Germinal center (tissue), 1 donor: ENCODE results near the gene SPTLC3.

Experiments used
- DNase-seq: peaks from one replicate; pipeline ENCODE4 v3.0.0; 2012; ENCODE audit warnings: mixed read lengths, low spot score

SPTLC3 gene

DNA sequence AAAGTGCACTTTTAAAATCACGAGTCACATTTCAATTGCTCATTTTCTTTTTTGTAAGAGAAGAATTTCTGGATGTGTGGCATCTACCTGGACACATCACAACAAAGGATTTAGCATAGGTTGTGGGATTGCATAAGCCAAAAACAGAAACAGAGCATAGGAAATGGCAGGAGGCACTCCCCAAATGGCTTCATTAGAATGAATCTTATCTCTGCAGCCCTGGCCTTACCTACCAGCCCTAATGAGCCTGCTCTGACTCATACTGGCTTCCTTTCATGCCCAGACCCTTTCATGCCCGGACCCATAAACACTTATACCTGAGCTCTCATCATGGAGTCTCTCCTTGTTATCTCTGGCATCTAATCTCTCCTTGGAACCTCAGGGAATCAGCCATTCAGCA, 23.9 kb upstream of the SPTLC3 start:
- no peak for DNase-seq

DNA sequence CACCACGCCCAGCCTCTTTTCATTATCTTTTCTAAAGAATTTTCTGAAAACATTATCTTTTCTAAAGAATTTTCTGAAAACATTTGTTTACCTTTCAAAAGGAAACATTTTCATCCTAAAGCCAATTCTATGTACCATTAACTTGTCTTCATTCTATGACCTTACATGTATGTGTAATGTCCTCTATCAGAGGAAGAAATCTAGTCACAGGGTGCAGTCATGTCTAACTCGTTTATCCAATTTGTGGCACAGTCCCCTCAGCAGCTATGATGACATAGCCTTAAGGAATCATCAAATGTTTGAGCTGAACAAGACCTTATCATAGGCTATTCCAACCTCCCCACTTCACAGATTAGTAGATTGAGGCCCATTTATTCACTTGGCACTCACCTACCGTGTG, 21.5 kb upstream of the SPTLC3 start:
- DNase-seq: no peak

DNA sequence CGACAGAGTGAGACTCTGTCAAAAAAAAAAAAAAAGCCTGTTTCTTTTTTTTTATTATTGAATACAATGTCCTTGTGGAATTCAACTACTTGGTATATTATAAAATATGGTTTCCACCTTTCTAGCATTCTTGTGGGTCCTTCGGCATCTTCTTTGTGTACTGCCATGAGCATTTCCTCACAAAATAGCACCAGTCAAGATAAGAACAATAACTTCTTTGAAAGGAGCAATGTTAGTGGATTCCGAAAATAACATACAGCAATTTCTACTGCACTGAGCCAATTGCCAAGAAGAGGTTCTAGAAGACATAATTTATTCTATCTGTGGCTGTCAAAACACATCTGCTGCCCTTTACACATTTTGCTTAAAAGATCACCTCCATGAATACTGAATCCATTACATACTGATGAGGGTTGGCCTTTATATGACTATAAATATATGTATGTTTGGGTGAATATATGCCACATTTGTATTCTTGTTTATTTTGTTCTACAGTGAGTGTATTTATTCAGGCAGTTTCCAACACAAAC, 19.1 kb upstream of the SPTLC3 start:
- no peak for DNase-seq

DNA sequence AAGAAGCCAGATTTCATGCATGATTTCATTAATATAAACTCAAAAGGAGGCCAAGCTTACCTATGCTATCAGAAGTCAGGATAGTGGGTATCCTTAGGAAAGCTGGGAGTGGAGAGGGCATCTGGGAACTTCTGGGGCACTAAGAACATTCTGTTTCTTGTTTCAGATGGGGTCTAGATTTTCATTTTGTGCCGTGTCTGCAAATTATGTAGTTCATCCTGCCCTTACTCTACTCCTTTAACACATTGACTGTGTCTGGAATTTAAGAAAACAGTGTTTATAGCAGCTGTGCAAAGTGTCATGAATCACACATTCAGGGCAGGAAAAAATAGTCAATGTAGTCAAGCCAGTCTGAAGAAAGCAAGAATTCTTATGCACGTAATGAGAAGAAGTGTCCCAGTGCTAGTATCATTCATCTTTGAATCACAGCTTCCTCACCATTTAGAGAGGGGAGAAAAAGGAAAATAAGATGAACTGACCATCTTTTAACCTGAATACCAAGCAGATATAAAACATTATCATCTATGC, 11.6 kb upstream of the SPTLC3 start:
- DNase-seq: no peak

DNA sequence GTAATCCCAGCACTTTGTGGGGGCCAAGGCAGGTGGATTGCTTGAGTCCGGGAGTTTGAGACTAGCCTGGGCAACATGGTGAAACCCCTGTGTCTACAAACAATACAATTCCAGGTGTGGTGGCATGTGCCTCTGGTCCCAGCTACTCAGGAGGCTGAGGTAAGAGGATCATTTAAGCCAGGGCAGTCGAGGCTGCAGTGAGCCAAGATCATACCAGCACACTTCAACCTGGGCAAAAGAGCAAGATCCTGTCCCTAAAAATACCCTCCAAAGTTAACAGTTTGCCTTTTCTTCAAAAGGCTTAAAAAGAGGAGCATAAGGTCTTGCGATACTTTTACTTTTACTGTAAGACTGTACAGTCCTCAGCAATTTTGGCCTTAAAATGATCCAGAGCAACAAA, 10.7 kb upstream of the SPTLC3 start:
- no peak for DNase-seq

DNA sequence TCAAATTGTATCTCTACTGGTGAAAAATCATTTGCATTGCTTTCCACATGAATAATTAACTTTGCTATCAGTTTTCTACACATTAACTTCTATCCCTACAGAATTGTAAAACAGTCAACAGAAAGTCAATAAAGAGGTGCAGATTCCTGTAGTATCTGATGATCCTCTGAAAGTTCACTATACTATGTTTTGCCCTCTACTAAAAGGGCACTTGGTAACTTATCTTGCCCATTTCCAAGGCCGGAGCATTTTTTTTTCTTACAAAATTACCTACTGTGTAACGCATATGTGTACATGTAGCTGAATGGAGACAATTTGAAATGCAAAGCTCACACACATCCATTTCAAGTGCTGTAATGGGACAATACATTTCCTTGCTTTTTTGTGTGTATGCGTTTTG, 9.6 kb upstream of the SPTLC3 start:
- DNase-seq: no peak

DNA sequence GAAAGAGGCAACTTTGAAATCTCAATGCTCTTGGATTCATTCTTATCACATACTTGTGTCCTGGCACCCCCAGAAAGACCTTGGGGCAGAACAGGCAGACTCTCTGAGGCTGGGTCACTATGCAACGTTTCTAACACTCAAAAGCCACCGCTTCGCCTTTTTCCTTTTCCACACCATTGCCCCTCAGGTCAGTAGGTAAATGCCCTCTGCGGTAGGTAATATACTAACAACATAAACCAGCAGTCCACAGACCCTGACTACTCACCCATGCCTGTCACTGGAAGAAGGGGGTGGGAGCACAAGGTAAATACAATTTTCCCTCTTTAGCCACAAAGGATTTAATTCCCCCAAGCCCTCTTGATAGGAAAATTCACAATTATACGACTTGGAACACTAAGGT, 6.5 kb upstream of the SPTLC3 start:
- no peak for DNase-seq

DNA sequence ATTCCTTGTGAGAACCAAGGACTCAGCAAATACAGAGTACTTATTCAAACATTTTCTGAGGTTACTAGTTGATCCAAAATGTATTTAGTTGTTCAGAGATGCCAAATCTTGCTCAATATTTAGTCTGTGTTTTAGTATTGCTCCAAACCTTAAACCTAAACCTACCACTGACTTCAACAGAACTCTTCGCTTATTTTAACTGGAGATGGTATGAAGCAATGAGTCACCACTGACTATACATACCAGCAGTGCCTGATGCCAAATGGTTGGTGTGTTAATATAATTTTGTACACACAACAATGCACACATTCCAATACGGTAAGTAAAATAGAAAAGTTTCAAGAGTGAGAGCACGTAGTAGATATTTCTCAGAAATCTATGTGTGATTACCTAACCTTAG, 1.9 kb upstream of the SPTLC3 start:
- DNase-seq: no peak

DNA sequence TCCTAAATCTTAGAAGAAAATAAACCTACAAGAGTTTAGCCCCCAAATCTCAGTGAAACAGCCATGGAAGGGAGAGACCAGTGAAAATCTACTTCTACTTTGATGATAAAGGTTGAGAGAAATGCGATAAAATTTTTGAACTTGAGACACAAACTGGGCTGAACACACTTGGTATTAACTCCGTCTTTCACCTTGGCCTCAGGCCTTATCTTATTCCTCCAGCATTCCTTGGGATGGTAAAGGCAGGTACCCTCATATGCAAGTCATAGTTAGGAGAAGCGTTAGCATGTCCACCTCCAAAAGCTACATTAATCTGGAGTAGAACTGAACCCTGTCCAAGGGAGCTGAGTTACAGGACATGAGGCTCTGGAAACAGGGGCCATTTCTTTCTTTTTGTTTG, 1.2 kb upstream of the SPTLC3 start:
- no peak for DNase-seq

DNA sequence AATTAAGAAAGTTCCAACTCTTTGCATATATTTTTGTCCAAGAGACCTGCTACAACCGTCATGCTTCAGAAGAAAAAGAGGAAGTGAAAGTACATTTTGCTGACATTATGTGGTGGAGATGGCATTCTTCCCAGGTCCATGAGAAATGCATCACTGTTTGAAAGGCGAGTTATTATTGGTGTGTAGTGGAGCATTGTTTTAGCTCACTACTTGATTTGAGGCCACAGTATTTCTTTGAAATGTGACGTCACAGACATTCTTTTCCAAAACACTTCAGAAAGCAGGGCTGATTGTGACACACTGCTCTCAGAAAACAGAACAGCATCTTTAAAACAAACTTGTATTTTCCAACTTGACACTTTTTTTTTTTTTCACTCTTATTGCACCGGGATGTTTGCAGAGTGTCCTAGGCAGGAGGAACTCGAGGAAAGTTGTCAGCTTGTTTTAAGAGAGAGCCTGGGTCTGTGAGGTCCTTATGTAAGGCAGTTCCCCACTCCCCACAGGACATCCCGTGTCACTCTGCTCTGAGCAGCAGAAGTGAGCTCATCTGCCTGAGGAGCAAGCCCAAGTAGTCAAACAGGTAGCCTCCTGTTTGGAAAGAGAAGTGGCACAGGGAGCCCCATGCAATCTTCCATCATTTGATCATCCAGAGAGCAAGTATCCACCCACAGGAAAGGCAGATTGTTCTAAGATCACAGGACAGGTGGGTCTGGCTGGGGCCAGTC, 1.1 kb downstream of the SPTLC3 start:
- peak; percentile 17 for DNase-seq

DNA sequence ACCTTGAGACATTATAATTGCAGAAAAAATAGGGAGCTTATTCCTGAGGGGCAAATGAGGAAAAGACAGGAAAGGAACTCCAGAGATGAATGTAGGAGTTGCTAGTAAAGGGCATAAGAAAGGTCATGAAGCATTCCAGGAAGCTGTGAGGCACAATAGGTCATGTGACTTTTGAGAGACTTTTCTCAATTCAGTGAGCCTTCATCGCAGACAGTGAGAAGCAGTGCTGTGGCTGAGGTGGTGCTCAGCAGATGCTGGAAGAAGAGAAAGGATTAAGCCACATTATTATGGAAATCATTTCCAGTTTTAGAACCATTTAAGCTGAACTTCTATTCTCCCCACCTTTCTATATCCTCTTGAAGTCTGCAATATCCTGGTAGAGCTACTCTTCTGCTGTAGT, 4.1 kb downstream of the SPTLC3 start:
- no peak for DNase-seq

DNA sequence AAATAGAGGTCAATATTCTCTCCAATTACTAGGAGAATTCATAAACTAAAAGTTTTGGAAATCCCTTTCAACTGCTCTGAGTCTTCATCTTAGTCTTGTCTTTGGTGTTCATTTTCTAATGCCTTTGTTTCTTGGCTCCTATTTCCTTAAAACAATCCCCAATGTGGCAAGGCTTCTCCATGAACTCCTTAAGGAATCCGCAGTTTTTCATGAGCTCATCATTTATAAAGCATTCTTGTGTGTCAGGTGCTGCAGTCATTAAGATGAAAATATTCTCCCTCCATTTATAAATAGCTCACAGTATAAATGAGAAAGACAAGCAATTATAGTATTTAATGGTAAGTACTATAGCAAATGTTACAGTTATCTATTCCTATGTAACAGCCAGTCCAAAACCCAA, 4.6 kb downstream of the SPTLC3 start:
- DNase-seq: no peak

DNA sequence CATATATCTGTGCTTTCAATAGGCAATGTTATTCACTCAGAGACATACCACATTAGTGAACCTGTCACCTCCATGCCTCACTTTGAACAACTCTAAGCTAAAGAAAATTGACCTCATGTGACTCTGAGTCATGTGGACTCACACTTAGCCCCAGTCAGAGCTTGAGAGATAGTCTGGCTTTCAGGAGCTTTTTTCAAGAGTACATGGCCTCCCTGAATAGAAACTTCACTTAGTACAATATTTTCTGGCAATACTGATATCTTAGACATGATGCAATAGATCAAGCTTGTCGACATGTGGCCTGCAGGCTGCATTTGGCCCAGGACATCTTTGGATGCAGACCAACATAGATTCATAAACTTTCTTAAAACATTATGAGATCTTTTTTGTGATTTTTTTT, 8.5 kb downstream of the SPTLC3 start:
- no peak for DNase-seq

DNA sequence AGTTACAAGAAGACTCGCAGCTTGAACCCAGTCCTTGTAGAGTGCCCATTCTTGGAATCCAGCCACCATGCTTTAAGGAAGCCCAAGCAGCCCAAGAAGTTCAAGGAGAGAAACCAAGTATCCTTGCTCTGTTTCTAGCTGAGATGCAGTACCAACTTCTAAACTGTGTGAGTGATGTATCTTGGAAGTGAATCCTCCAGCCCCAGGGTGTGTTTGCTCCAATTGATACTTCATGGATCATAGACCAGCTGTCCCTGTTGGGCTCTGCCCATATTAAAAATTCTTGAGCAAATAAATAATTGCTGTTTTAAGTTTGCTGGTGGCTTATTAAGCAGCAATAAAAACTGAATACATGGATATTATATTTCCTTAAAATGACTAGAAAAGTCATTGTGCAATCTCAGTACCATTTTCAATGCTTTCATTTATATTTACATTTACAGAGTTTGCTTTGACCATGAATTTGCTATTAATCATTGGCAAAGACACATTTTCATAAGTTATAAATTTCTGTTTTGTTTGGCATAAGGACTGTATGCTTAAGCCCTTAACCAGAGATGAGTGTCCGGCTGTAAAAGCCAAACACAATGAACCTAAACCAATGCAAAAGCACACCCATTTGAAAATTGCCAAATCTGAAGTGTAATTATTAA, 9.2 kb downstream of the SPTLC3 start:
- DNase-seq: no peak

DNA sequence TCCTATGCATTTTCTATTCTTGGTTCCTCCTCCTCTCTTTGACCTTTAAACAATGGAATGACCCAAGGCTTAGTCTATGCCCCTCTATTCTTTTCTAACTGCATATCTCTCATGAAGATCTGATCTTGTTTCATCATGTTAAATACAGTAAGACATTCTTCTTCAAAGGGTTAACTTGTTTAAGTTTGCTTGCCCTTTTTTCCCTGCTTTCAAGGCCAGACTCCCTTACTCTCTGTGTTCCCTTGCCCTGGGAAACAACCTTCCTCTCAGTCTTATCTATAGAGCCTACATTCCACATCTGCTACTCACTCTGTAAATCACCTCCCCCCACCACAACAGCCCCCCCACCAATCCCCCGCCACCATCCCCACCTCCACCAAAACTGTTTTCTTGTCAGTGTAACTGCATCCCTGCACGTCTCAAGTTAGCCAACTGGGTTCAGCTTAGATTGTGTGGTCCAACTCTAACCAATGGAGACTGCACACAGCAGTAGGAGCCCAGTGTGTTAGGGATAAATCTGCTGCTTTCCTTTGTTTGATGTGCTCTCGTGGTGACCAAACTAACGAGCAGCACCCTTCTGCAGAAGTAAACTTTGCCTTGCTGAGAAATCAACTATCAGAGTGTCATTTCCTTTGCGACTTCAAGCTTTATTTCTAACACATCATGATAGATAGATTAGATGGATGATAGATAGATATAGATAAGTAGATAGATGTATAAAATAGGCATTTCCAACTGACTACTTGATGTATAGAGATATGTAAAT, 12.6 kb downstream of the SPTLC3 start:
- no peak for DNase-seq

DNA sequence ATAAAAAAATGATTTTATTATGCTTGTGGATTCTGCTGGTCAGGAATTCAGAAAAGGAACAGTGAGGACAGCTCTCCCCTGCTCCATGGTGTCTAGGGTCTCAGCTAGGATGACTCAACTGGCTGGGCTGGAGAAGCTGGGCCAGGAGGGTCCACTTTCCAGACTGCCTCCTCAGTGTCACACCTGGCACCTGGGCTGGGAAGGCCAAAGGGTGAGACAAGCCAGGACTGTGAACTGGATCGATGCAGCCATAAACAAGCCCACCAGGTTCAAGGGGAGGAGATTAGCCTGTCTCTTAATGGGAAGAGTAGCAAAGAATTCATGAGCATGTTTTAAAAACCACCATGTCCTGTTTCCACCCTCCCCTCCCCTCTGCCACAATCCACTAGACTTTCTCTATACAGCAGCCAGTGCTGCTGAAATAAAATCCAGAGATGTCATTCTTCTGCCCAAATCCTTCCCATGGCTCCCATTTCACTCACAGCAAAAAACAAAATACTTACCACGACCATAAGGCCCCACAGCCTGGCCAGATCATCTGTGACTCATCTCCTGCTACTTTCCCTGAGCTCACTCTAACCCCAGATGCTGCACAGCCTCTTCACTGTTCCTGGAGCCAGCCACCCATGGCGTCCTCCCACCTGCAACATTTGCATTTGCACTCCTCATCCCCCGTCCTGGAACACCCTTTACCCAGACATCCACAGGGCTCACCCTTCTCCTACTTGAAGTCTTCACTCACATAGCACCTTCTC, 13.8 kb downstream of the SPTLC3 start:
- DNase-seq: no peak

DNA sequence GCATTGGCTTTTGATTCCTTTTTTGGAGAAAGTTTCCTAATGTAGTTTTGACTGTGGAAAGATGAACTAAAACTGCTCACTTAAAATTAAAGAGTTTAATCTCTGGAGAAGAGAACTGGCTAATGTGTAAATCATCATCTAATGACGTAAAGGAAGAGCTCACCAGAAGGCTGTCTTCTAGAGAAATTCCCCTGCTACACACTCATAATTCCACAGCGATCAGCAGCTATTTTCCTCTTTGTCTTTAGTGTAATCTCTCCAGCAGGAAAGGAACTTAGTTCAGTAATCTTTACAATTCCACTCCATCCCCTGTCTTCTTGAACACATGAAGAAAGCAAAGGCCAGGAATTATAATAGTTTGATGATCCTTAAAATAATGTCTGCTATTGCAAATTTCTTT, 15.8 kb downstream of the SPTLC3 start:
- DNase-seq: no peak

DNA sequence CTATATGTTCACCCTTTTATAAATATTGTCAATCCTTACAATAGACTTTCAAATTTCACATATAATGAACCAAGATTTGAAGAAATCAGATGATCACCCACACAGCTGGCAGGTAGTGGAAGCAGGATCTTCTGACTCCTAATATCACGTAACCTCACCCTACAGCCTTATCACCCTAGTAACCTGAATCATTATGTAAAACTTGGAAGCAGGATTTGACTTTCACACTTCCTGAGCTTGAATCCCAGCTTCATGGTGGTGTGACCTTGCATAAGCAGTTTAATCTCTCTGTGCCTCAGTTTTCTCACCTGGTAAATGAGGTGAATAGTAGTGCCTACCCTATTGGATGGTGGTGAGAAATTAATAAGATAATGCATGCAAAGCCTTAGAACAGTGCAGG, 16.4 kb downstream of the SPTLC3 start:
- DNase-seq: no peak

DNA sequence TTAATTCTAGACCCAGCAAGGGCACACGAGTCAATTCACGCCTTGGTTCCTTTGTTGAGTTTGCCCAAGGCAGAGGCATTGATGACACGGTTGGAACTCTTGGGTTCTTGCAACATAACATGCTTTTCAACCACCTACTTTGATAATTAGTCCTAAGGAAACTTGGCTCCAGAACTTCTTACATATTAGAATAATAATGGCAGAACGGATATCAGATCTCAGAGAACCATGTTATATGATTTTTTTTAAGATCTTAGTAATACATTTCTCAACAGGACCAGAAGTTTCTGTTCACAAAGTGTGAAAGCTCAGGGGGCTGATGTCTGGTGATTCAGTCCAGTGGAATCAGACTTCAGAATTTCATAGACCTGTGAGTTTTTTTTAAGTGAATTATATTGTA, 19.2 kb downstream of the SPTLC3 start:
- DNase-seq: no peak

DNA sequence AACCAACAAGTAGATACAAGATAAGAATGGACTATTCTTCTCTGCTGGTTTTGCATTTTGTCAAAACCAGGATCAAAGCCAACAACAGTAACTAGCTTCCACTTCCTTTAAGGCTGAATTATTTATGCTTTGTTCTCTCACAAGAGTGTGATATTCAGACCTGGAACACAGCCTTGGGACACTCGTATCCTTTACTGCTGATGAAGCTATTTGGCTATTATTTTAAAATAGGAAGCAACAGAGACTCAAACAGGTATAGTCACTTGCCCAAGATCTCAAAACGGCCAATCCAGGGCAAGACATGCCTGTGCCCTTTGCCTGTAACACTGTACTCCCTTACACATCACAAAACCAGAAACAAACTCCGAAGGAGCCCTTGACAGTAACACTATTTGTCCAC, 19.9 kb downstream of the SPTLC3 start:
- DNase-seq: no peak

DNA sequence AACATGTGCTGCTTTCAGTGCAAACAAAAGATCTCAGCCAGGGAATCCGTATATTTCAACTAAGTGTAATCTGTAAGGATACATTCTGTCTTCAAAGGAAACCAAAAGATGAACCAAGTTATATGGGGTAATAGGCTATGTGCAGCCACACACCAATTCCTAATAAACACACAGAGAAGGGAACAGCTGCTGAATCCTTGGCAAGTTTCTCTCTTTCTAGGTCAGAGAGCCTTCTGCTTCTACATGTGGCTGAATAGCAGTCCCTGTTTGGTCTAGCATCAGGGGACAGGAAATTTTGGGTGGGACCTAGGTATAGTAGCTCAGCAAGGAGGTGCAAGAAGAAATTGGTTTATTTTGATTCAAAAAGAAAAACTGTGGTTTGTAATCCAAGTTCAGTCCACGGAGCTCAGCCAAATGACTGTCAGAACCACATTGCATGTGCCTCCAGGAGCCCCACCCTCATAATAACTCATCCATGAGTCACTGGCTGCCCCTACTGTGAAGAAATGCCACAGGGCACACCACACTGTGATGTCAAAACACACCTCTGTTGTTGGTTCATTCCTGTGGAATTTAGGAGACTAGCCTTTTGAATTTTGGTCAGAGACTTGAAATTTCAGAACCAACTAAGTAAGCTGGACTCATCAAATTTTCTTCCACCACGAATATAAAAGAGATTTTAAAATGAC, 21.1 kb downstream of the SPTLC3 start:
- DNase-seq: no peak

DNA sequence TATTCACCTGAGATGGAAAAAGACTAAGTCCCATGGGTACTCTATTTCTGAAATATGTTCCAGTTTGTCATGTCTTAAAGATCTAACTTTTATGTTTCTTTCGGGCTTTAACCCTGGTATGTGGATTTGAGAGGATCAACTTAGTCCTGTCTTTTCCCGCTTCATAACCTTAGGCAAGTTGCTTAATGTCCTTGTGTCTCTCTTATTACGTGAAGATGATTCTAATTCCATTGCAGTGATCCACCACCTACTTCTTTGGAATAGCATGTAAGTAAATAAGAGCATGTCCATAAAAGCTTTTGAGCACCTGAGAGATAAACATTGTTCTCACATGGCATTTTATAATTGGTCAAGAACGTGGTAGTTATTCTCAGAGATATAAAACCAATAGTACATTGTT, 23.0 kb downstream of the SPTLC3 start:
- no peak for DNase-seq
